Spleen (tissue), 7 donors: ENCODE results near the gene C14orf132.

ENCODE experiments used
- CTCF ChIP-seq, 11 experiments: fragments of 200-600 bp in 7 of 11; fragments of 450-650 bp in 4 of 11; sonication (generic) in 4 of 11; IDR thresholded peaks in 8 of 11; conservative IDR thresholded peaks in 3 of 11; 1 replicate in 7 of 11; 2 replicates in 4 of 11; pipeline versions ENCODE4 v1.4.0 to v1.8.0; 2016 to 2021; ENCODE audit warnings: antibody characterized with exemption in 11 of 11, inconsistent platforms in 4 of 11, mild to moderate bottlenecking in 1 of 11
- POLR2A ChIP-seq, 3 donors: fragments of 450-650 bp; IDR thresholded peaks; one replicate each; pipeline ENCODE4 v1.5.1; 2017; ENCODE audit warnings: antibody characterized with exemption in 3 of 3, mild to moderate bottlenecking in 1 of 3
- POLR2AphosphoS5 ChIP-seq, 3 donors: sonication (generic); formaldehyde crosslinking; IDR thresholded peaks; one replicate each; pipeline ENCODE4 v1.5.1; 2017; ENCODE audit warnings: antibody characterized with exemption in 3 of 3
- donor health status: DM: no; HTN: no; CAD: no; lungs with moderate emphysema.
- donor health status: DM: no; HTN: no; CAD: no.
- donor health status: DM: no; HTN: no; CAD: no.

GRCh38 chr14:96081767-96082400, 42.7 kb downstream of the C14orf132 start:
- TF ChIP-seq CTCF (IDR thresholded peaks at IDR 0.05 in 8 of 11, conservative IDR thresholded peaks at IDR 0.05 in 3 of 11) (no peak), POLR2A (IDR thresholded peaks at IDR 0.05) (no peak), POLR2AphosphoS5 (IDR thresholded peaks at IDR 0.05) (no peak)
